ENCODE measurements around the gene AFG1L. TPM values are rescaled to one million over a fixed set of nuclear protein-coding genes. Genes with fewer than 3 reads are reported as not detected.
"Not testable (repeated sequence)": the region's sequence is repeated elsewhere in the genome, so short reads cannot be mapped to it uniquely, and the experiment has no call there.

Gene AFG1L
- total and polyA plus RNA-seq, 2 donors (not counting 1 experiment from before 2014, with no cell fraction given): 1.7 to 5.4 TPM

- no peaks in the 10 kb centered on the region for H3K4me1 ChIP-seq (ENCODE audit: control insufficient read depth, extremely low read depth, insufficient read depth, low read length)
- no peak overlapping the region for H3K4me3 ChIP-seq (replicated peaks in 1 of 4; ENCODE audit: control extremely low read depth in 1 of 4, insufficient read depth in 1 of 4, low read depth in 3 of 4, low read length in 4 of 4)
- H3K36me3 ChIP-seq (ENCODE audit: control insufficient read depth, insufficient read depth, low read length): no peaks in the 10 kb centered on the region
- TF ChIP-seq CTCF (conservative IDR thresholded peaks at IDR 0.05 in 1 of 2, IDR thresholded peaks at IDR 0.05 in 1 of 2; ENCODE audit: low read depth in 1 of 2, low read length in 2 of 2) (no peak), EZH2 (IDR thresholded peaks at IDR 0.05; ENCODE audit: low read length, missing control alignments) (no peak)
- no peaks in the 10 kb centered on the region for H3K9me3 ChIP-seq (ENCODE audit: control insufficient read depth, insufficient read depth, low read depth, low read length)
- no peak for DNase-seq (ENCODE audit: low read depth in 2 of 2)
- no peak overlapping the region for H3K9ac ChIP-seq (ENCODE audit: insufficient read depth, low read length)
- no peaks in the 10 kb centered on the region for H4K20me1 ChIP-seq (ENCODE audit: control insufficient read depth, extremely low read depth, insufficient read depth, low read length)
- H3K4me2 ChIP-seq (ENCODE audit: extremely low read depth, insufficient read depth, low read length): no peak overlapping the region
- no peaks in the 10 kb centered on the region for H3K27me3 ChIP-seq (ENCODE audit: control insufficient read depth, insufficient read depth, low read length)
- H3K27ac ChIP-seq (ENCODE audit: insufficient read depth, low read length): no peak overlapping the region
- H2AFZ ChIP-seq (ENCODE audit: low read length): no peak overlapping the region
- no peaks in the 10 kb centered on the region for H3K79me2 ChIP-seq (ENCODE audit: control insufficient read depth, insufficient read depth, low read length)
Observed at GRCh38 chr6:108322728-108323127, 27.9 kb downstream of the AFG1L start.

GRCh38 chr6:108323710-108324466 is 29.0 kb downstream of the AFG1L start:
- H3K4me3 ChIP-seq (replicated peaks in 1 of 4; ENCODE audit: control extremely low read depth in 1 of 4, insufficient read depth in 1 of 4, low read depth in 3 of 4, low read length in 4 of 4): no peak overlapping the region
- H3K36me3 ChIP-seq (ENCODE audit: control insufficient read depth, insufficient read depth, low read length): no peaks in the 10 kb centered on the region
- no peak for DNase-seq (ENCODE audit: low read depth in 2 of 2)
- no peaks in the 10 kb centered on the region for H3K4me1 ChIP-seq (ENCODE audit: control insufficient read depth, extremely low read depth, insufficient read depth, low read length)
- no peak overlapping the region for H3K9ac ChIP-seq (ENCODE audit: insufficient read depth, low read length)
- H3K9me3 ChIP-seq (ENCODE audit: control insufficient read depth, insufficient read depth, low read depth, low read length): no peaks in the 10 kb centered on the region
- H3K27ac ChIP-seq (ENCODE audit: insufficient read depth, low read length): no peak overlapping the region
- no peak overlapping the region for H2AFZ ChIP-seq (ENCODE audit: low read length)
- H3K79me2 ChIP-seq (ENCODE audit: control insufficient read depth, insufficient read depth, low read length): no peaks in the 10 kb centered on the region
- H3K27me3 ChIP-seq (ENCODE audit: control insufficient read depth, insufficient read depth, low read length): no peaks in the 10 kb centered on the region
- no peak overlapping the region for H3K4me2 ChIP-seq (ENCODE audit: extremely low read depth, insufficient read depth, low read length)
- TF ChIP-seq CTCF (conservative IDR thresholded peaks at IDR 0.05 in 1 of 2, IDR thresholded peaks at IDR 0.05 in 1 of 2; ENCODE audit: low read depth in 1 of 2, low read length in 2 of 2): no peak
- no peak for TF ChIP-seq EZH2 (IDR thresholded peaks at IDR 0.05; ENCODE audit: low read length, missing control alignments)
- no peaks in the 10 kb centered on the region for H4K20me1 ChIP-seq (ENCODE audit: control insufficient read depth, extremely low read depth, insufficient read depth, low read length)

- H3K9me3 ChIP-seq (ENCODE audit: control insufficient read depth, insufficient read depth, low read depth, low read length); H3K9ac ChIP-seq (ENCODE audit: insufficient read depth, low read length); H3K4me3 ChIP-seq (replicated peaks in 1 of 4; ENCODE audit: control extremely low read depth in 1 of 4, insufficient read depth in 1 of 4, low read depth in 3 of 4, low read length in 4 of 4); H3K4me2 ChIP-seq (ENCODE audit: extremely low read depth, insufficient read depth, low read length); H2AFZ ChIP-seq (ENCODE audit: low read length); H3K4me1 ChIP-seq (ENCODE audit: control insufficient read depth, extremely low read depth, insufficient read depth, low read length); H4K20me1 ChIP-seq (ENCODE audit: control insufficient read depth, extremely low read depth, insufficient read depth, low read length); DNase-seq (ENCODE audit: low read depth in 2 of 2); H3K27me3 ChIP-seq (ENCODE audit: control insufficient read depth, insufficient read depth, low read length); H3K79me2 ChIP-seq (ENCODE audit: control insufficient read depth, insufficient read depth, low read length); H3K27ac ChIP-seq (ENCODE audit: insufficient read depth, low read length); H3K36me3 ChIP-seq (ENCODE audit: control insufficient read depth, insufficient read depth, low read length): not testable (repeated sequence)
Observed at GRCh38 chr6:108330221-108330785, 35.4 kb downstream of the AFG1L start.
